Measurements from ENCODE around the gene COA1. TPM values are rescaled to one million over a fixed set of nuclear protein-coding genes. Genes with fewer than 3 reads are reported as not detected.

COA1 gene
- total and polyA plus RNA-seq, 2 donors: 71.5 to 89.2 TPM

- H3K27ac ChIP-seq (ENCODE audit: low read depth in 1 of 2, low read length in 1 of 2): no peak overlapping the region
- peaks cover 1 to 10% of the 10 kb centered on the region in 2 donors for H3K9me3 ChIP-seq (ENCODE audit: control insufficient read depth in 2 of 2, insufficient read depth in 1 of 2, low read length in 1 of 2)
- H3K4me3 ChIP-seq (ENCODE audit: low read length in 2 of 2): no peak overlapping the region
- 96% methylated on average over 3 of the region's 3 CpGs for WGBS
- H3K36me3 ChIP-seq (ENCODE audit: control insufficient read depth in 2 of 2, insufficient read depth in 2 of 2, low read length in 1 of 2): no peaks in the 10 kb centered on the region
- H3K27me3 ChIP-seq (ENCODE audit: control insufficient read depth in 2 of 2, insufficient read depth in 1 of 2, low read length in 1 of 2): peaks cover 0 to 12% of the 10 kb centered on the region in 2 donors
- DNase-seq (ENCODE audit: low read depth in 6 of 9, low spot score in 9 of 9): no peak
- peaks cover 2 to 5% of the 10 kb centered on the region in 2 donors for H3K4me1 ChIP-seq (ENCODE audit: control insufficient read depth in 2 of 2, insufficient read depth in 2 of 2, low read length in 2 of 2)
These were observed 24.5 kb upstream of the COA1 start for GRCh38 chr7:43753843-43754242.

- Histone ChIP-seq H3K36me3 (ENCODE audit: control insufficient read depth in 2 of 2, insufficient read depth in 2 of 2, low read length in 1 of 2) (no peaks in the 10 kb centered on the region), H3K9me3 (ENCODE audit: control insufficient read depth in 2 of 2, insufficient read depth in 1 of 2, low read length in 1 of 2) (peaks cover 1 to 10% of the 10 kb centered on the region in 2 donors), H3K4me1 (ENCODE audit: control insufficient read depth in 2 of 2, insufficient read depth in 2 of 2, low read length in 2 of 2) (peaks cover 2 to 5% of the 10 kb centered on the region in 2 donors), H3K27me3 (ENCODE audit: control insufficient read depth in 2 of 2, insufficient read depth in 1 of 2, low read length in 1 of 2) (peaks cover 0 to 10% of the 10 kb centered on the region in 2 donors), H3K27ac (ENCODE audit: low read depth in 1 of 2, low read length in 1 of 2) (no peak overlapping the region), H3K4me3 (ENCODE audit: low read length in 2 of 2) (no peak overlapping the region)
- 97% methylated on average over 1 of the region's 1 CpG for WGBS
- no peak for DNase-seq (ENCODE audit: low read depth in 6 of 9, low spot score in 9 of 9)
These were observed 24.0 kb upstream of the COA1 start for GRCh38 chr7:43753271-43753810.

- no peak overlapping the region for H3K27ac ChIP-seq (ENCODE audit: low read depth in 1 of 2, low read length in 1 of 2)
- no peak for DNase-seq (ENCODE audit: low read depth in 6 of 9, low spot score in 9 of 9)
- 91% methylated on average over 3 of the region's 3 CpGs for WGBS
These were observed 23.1 kb upstream of the COA1 start for GRCh38 chr7:43752411-43752810.

GRCh38 chr7:43750016-43750887 lies 20.9 kb upstream of the COA1 start:
- H3K4me3 ChIP-seq (ENCODE audit: low read length in 2 of 2): no peak overlapping the region
- WGBS: 93% methylated on average over 14 of the region's 14 CpGs
- H3K9me3 ChIP-seq (ENCODE audit: control insufficient read depth in 2 of 2, insufficient read depth in 1 of 2, low read length in 1 of 2): peaks cover 1 to 10% of the 10 kb centered on the region in 2 donors
- no peak overlapping the region for H3K27ac ChIP-seq (ENCODE audit: low read depth in 1 of 2, low read length in 1 of 2)
- no peaks in the 10 kb centered on the region for H3K36me3 ChIP-seq (ENCODE audit: control insufficient read depth in 2 of 2, insufficient read depth in 2 of 2, low read length in 1 of 2)
- DNase-seq (ENCODE audit: low read depth in 6 of 9, low spot score in 9 of 9): no peak
- no peaks in the 10 kb centered on the region for H3K27me3 ChIP-seq (ENCODE audit: control insufficient read depth in 2 of 2, insufficient read depth in 1 of 2, low read length in 1 of 2)
- no peaks in the 10 kb centered on the region for H3K4me1 ChIP-seq (ENCODE audit: control insufficient read depth in 2 of 2, insufficient read depth in 2 of 2, low read length in 2 of 2)

More at GRCh38 chr7:43752411-43752810, 23.1 kb upstream of the COA1 start:
- peaks cover 1 to 10% of the 10 kb centered on the region in 2 donors for H3K9me3 ChIP-seq (ENCODE audit: control insufficient read depth in 2 of 2, insufficient read depth in 1 of 2, low read length in 1 of 2)
- H3K4me3 ChIP-seq (ENCODE audit: low read length in 2 of 2): no peak overlapping the region
- H3K4me1 ChIP-seq (ENCODE audit: control insufficient read depth in 2 of 2, insufficient read depth in 2 of 2, low read length in 2 of 2): no peaks in the 10 kb centered on the region
- H3K27me3 ChIP-seq (ENCODE audit: control insufficient read depth in 2 of 2, insufficient read depth in 1 of 2, low read length in 1 of 2): peaks cover 0 to under 1% of the 10 kb centered on the region in 2 donors
- no peaks in the 10 kb centered on the region for H3K36me3 ChIP-seq (ENCODE audit: control insufficient read depth in 2 of 2, insufficient read depth in 2 of 2, low read length in 1 of 2)

- WGBS: 76% methylated on average over 5 of the region's 5 CpGs
- no peaks in the 10 kb centered on the region for H3K36me3 ChIP-seq (ENCODE audit: control insufficient read depth in 2 of 2, insufficient read depth in 2 of 2, low read length in 1 of 2)
- H3K27ac ChIP-seq (ENCODE audit: low read depth in 1 of 2, low read length in 1 of 2): no peak overlapping the region
- no peaks in the 10 kb centered on the region for H3K4me1 ChIP-seq (ENCODE audit: control insufficient read depth in 2 of 2, insufficient read depth in 2 of 2, low read length in 2 of 2)
- H3K27me3 ChIP-seq (ENCODE audit: control insufficient read depth in 2 of 2, insufficient read depth in 1 of 2, low read length in 1 of 2): no peaks in the 10 kb centered on the region
- peaks cover 1 to 10% of the 10 kb centered on the region in 2 donors for H3K9me3 ChIP-seq (ENCODE audit: control insufficient read depth in 2 of 2, insufficient read depth in 1 of 2, low read length in 1 of 2)
- no peak overlapping the region for H3K4me3 ChIP-seq (ENCODE audit: low read length in 2 of 2)
- no peak for DNase-seq (ENCODE audit: low read depth in 6 of 9, low spot score in 9 of 9)
These were observed 20.1 kb upstream of the COA1 start for GRCh38 chr7:43749383-43749940.

- WGBS: 95% methylated on average over 9 of the region's 9 CpGs
- H3K27me3 ChIP-seq (ENCODE audit: control insufficient read depth in 2 of 2, insufficient read depth in 1 of 2, low read length in 1 of 2): no peaks in the 10 kb centered on the region
- no peak for DNase-seq (ENCODE audit: low read depth in 6 of 9, low spot score in 9 of 9)
- no peak overlapping the region for H3K27ac ChIP-seq (ENCODE audit: low read depth in 1 of 2, low read length in 1 of 2)
- no peak overlapping the region for H3K4me3 ChIP-seq (ENCODE audit: low read length in 2 of 2)
- no peaks in the 10 kb centered on the region for H3K36me3 ChIP-seq (ENCODE audit: control insufficient read depth in 2 of 2, insufficient read depth in 2 of 2, low read length in 1 of 2)
- H3K4me1 ChIP-seq (ENCODE audit: control insufficient read depth in 2 of 2, insufficient read depth in 2 of 2, low read length in 2 of 2): no peaks in the 10 kb centered on the region
- H3K9me3 ChIP-seq (ENCODE audit: control insufficient read depth in 2 of 2, insufficient read depth in 1 of 2, low read length in 1 of 2): peaks cover 1 to 10% of the 10 kb centered on the region in 2 donors
These were observed 18.2 kb upstream of the COA1 start for GRCh38 chr7:43747328-43748105.

GRCh38 chr7:43742692-43743091 lies 13.4 kb upstream of the COA1 start:
- Histone ChIP-seq H3K4me1 (ENCODE audit: control insufficient read depth in 2 of 2, insufficient read depth in 2 of 2, low read length in 2 of 2) (no peaks in the 10 kb centered on the region), H3K36me3 (ENCODE audit: control insufficient read depth in 2 of 2, insufficient read depth in 2 of 2, low read length in 1 of 2) (no peaks in the 10 kb centered on the region), H3K27ac (ENCODE audit: low read depth in 1 of 2, low read length in 1 of 2) (no peak overlapping the region), H3K27me3 (ENCODE audit: control insufficient read depth in 2 of 2, insufficient read depth in 1 of 2, low read length in 1 of 2) (no peaks in the 10 kb centered on the region), H3K4me3 (ENCODE audit: low read length in 2 of 2) (no peak overlapping the region), H3K9me3 (ENCODE audit: control insufficient read depth in 2 of 2, insufficient read depth in 1 of 2, low read length in 1 of 2) (peaks cover 0 to 3% of the 10 kb centered on the region in 2 donors)
- DNase-seq (ENCODE audit: low read depth in 6 of 9, low spot score in 9 of 9): no peak

GRCh38 chr7:43737467-43738127 lies 8.3 kb upstream of the COA1 start:
- Histone ChIP-seq H3K36me3 (ENCODE audit: control insufficient read depth in 2 of 2, insufficient read depth in 2 of 2, low read length in 1 of 2) (no peaks in the 10 kb centered on the region), H3K4me1 (ENCODE audit: control insufficient read depth in 2 of 2, insufficient read depth in 2 of 2, low read length in 2 of 2) (no peaks in the 10 kb centered on the region), H3K27me3 (ENCODE audit: control insufficient read depth in 2 of 2, insufficient read depth in 1 of 2, low read length in 1 of 2) (no peaks in the 10 kb centered on the region), H3K4me3 (ENCODE audit: low read length in 2 of 2) (no peak overlapping the region), H3K27ac (ENCODE audit: low read depth in 1 of 2, low read length in 1 of 2) (no peak overlapping the region), H3K9me3 (ENCODE audit: control insufficient read depth in 2 of 2, insufficient read depth in 1 of 2, low read length in 1 of 2) (peaks cover 0 to 3% of the 10 kb centered on the region in 2 donors)
- no peak for DNase-seq (ENCODE audit: low read depth in 6 of 9, low spot score in 9 of 9)
- 96% methylated on average over 6 of the region's 6 CpGs for WGBS

Measured in thymus (tissue), 11 donors.